Inflammatory macrophage treated with lipopolysaccharide for 4 hours (primary cell): ENCODE data around the gene ZNF519.
"Not testable (repeated sequence)": the region's sequence is repeated elsewhere in the genome, so short reads cannot be mapped to it uniquely, and the experiment has no call there.

Experiments
- DNase-seq: peaks from one replicate; pipeline ENCODE4 v3.0.0-alpha.2; 2020

ZNF519 gene

DNA sequence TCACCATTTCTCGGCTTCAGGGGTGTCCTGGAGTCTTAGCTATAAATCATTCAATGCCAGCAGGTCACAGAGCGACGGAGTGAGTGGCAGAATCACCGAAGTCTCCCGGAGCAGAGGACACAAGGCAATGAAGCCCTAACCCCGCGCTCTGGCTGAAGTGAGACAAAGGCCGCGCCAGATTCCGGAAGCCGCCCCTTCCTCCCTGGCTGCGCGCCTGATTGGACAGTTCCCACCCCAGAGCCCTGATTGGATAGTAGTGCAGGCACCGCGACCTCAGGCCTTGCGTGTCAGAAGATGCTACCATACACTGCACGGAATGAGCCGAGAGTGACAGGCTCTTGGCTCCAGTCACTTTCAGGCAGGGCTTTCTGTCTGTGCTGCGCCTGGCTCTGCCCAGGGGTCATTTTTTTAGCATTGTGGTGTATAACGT, at the start of gene ZNF519:
TSS of gene ZNF519 (minus strand) at position 165 of the 430 bp plus-strand sequence. CDS start at position 7, 158 bp downstream.
- DNase-seq = peak; percentile 96

DNA sequence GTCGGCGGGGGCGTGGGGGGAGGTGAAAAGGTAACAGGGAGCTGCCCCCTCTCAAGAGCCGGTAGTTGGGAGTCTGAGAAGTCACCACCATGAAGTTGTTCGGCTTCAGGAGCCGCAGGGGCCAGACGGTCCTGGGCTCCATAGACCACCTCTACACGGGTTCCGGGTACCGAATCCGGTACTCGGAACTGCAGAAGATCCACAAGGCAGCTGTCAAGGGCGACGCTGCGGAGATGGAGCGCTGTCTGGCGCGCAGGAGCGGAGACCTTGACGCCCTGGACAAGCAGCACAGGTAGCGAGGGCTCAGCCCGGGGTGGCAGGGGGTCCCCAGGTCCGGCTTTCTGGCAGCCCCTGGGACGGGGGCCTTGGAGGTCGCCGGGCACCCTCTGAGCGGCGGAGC, 47.1 kb upstream of the ZNF519 start:
- no peak for DNase-seq

DNA sequence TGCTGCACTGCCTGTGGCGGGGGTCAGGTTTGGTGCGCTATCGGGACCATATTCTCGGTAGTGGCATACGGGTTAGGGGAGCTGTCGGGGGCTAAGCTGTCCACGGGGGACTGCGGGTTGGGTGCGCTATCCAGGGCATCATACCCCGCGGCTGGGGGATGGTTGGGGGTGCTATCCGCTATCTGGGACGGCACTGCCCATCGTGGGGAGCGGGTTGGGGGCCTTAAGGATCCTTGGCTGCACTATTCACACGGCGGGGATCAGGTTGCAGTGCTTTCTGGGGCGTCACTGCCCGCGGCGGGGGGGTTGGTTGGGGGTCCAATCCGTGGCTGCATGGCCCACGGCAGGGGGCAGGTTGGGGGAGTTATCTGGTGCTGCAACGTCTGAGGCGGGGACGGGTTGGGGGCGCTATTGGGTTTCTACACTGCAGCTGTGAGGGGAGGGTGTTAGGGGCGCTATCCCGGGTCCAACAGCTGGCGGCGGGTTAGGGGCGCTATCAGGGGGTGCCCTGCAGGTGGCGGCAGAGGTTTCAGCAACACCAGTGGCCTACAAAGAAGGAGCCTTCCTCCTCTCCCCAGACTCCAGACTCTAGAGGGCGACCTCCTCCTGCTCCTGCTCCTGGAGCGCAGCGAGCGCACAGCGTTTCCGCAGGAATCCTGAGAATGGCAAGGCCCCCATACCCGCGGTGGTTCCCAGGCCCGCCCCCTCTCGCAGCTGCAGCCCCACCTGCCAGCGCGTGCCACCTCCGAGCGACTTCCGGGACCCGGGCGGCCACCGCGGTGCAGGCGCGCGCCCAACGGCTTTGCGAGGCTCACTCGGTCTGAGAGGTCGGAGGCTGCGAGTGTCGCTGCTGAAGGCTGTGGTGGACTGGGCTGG, 46.3 kb upstream of the ZNF519 start:
- peak; percentile 10 for DNase-seq

DNA sequence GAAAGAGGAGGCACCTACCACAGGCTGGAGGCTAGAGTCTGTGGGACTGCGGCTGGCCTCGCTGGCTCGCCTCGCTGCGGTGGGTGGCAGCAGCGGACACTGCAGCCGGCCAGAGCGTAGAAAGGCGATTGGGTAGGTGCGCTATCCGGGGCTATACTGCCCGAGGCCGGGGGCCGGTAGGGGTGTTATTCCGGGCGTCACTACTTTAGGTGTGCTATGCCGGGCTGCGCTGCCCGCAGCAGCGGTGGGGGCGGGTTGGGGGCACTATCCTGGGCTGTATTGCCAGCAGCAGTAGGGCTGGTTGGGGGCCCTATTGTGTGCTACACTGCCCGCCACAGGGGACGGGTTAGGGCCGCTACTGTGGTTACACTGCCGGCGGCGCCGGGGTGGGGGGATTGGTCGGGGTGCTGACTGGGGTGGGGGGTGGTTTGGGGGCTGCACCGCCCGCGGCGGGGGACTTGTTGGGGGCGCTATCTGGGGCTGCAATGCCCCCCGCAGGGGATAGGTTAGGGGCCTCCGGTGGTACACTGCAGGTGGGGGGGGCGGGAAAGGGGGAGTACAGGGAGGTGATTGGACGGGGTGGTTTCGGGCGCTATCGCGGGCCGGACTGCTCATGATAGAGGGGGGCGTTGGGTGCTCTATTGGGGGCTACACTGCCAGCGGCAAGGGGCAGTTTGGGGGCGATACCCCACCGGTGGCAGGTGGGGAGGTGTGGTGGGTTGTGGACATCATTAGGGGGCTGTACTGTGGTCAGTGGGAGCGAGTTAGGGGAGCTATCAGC, 45.5 kb upstream of the ZNF519 start:
- DNase-seq = not testable (repeated sequence)

DNA sequence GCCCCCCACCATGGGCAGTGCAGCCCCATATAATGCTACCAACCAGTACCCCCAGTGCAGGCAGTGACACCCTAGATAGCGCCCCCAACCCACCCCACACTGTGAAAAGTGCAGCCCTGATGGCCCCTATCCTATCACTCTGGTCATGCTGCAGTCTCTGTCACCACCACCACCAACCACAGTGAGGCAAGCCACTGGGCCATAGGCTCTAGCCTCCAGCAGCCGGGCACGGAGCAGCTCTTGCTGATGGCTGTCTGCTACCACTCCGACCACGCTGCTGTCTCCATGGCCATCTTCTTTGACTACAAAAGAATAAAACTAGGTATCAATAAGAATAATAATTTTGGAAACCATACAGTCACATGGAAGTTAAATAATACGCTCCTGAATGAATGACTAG, 43.2 kb upstream of the ZNF519 start:
- DNase-seq = not testable (repeated sequence)

DNA sequence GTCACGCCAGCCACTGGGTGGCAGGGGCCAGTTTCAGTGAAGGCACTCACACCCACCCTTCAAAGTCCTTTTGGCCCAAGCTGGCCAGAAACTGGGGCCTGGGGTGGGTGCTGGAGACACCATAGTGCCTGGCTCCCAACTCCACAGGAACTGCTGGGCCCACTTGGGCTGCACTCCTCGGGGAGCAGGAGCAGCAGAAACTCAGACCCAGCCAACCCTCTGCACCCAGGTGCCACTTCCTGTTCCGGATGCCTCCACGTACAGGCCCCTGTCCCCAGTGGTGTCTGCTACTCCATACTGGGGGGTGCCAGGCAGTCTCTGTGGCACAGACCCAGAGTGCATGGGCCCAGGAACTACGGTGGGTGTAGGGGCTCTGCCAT, 42.5 kb upstream of the ZNF519 start:
- DNase-seq = no peak

DNA sequence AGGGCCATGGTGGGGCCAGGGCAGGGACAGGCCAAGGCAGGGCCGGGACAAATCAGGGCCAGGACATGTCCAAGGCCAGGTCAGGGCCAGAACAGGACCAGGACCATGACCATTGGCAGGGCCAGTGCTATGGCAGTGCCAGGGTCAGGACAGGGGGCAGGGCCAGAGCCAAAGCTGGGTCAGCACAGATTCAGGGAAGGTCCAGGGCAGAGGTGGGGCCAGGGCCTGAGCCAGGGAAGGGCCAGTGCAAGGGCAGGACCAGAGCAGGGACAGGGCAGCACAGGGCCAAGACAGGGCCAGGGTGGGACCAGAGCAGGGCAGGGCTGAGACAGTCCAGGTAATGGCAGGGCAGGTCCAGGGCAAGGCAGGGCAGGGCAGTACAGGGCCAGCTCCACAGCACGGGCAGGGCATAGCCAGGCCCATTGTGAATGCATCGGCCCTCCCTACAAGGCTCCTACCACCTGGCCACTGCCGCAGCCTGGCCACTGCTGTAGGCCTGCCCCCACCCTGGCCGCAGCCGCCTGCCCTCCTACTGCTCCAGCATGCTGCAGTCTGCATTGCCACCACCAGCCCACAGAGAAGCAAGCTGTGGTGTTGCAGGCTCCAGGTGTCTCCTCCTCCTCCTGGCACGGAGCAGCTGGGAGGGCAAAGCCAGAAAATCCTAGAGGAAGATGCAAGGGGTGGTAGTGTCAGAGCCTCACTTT, 41.9 kb upstream of the ZNF519 start:
- not testable (repeated sequence) for DNase-seq

DNA sequence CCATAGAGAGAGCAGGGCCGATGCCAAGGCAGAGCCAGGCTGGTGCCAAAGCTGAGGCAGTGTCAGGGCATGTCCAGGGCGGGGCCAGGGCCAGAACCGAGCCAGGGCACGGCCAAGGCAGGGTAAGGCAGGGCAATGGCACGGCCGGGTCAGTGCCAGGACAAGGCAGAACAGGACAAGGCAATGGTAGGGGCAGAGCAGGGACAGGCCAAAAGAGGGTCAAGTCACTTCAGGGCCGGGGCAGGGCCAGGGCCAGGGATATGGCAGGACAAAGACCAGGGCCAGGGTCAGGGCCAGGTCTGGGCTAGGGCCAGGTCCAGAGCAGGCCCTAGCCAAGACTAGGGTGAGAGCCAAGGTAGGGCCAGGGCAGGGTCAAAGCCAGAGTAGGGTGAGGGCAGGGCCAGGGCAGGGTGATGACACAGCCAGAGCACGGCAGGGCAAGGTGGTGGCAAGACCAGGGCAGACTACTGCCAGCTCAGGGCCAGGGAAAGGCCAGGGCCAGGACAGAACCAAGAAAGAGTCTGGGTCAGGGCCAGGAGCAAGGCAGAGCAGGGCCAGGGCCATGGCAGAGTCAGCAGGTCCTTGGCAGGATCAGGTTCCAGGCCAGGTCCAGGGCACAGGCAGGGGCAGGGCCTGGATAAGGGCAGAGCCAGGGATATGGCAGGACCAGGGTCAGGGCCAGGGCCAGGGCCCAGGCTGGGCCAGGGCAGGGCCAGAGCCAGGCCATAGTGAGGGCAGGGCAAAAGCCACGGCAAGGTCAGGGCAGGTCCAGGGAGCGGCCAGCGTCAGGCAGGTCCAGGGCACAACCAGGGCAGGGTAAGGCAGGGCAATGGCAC, 41.1 kb upstream of the ZNF519 start:
- DNase-seq = not testable (repeated sequence)

DNA sequence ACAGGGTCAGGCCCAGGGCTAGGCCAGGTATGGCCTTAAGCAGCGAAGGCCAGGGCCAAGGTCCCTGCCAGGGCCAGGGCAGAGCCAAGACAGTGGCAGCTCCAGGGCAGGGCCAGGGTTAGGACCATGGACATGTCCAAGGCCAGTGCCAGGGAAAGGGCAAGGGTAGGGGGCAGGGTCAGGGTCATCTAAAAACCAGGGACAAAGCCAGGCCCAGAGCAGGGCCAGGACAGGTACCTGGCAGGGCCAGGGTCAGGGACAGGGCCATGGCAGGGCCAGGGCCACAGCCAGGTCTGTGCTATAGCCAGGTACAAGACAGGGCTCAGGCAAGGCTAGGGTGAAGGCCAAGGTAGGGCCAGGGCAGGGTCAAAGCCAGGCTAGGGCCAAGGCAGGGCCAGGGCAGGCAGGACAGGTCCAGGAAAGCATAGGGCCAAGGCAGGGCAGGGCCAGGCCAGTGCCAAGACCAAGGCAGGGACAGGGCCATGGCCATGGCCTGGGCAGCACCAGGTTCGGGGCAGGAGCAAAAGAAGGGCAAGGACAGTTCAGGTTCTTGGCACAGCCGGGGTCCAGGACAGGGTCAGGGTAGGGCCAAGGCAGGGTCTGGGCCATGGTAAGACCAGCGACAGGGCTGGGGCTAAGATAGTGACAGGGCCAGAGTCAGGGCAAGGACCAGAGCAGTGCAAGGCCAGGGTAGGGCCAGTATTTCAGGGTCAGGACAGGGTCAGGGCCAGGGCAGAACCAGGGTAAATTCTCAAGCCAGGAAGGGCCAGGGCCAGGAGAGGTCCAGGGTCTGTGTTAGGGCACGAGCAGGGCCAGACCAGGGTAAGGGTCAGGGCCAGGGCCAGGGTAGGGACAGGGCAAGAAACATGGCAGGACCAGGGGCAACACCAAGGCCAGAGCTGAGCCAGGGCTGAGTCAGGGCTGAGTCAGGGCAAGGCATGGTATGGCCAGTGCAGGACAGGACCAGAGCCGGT, 40.2 kb upstream of the ZNF519 start:
- not testable (repeated sequence) for DNase-seq

DNA sequence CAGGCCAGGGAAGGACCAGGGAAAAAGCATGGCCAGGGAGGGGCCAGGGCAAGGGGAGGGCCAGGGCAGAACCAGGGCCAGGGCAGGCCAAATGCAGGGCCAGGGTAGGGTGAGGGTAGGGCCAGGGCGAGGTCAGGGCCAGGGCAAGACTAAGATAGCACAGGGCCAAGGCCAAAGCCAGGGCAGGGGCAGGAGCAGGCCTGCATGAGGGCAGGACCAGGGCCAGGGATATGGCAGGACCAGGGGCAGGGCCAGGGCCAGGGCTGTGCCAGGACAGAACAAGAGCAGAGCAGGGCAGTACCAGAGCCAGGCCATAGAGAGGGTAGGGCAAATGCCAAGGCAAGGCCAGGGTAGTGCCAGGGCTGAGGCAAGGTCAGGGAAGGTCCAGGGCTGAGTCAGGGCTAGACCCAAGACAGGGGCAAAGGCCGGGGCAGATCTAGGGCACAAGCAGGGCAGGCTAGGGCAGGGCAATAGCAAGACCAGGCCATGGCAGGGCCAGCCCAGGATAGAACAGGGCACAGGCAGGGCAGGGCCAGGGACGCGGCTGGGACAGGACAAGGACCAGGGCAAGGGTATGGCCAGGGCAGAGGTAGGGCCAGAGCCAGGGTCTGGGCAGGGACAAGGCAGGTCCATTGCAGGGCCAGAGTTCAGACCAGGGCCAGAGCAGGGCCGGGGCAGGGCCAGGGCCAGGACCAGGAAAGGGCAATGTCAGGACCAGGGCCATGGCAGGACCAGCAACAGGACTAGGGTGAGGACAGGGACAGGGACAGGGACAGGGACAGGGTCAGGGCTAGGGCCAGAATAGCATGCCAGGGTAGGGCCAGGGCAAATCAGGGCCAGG, 39.3 kb upstream of the ZNF519 start:
- DNase-seq = not testable (repeated sequence)

DNA sequence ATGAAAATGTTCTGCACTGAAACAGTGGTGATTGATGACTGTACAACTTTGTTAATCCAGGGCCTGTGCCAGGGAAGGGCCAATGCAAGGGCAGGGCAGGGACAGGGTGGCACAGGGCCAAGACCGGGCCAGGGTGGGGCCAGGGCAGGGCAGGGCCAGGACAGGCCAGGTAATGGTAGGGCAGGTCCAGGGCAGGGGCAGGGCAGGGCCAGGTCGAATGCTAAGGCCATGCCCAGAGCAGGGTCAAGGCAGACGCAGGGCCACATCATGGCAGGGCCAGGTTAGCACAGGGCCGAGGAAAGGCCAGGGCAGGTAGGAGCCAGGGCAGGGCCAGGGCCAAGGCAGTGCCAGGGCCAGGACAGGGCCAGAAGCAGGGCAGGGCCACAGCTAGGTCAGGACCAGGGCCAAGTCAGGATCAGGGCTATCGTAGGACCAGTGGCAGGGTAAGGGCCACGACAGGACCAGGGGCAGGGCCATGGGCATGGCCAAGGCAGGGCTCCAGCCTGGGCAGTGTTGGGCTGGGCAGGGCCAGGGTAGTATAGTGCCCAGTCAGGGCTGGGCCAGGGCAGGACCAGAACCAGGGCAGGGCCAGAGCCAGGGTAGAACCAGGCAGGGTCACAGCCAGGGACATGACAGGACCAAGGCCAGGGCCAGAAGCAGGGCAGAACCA, 38.3 kb upstream of the ZNF519 start:
- DNase-seq = not testable (repeated sequence)

DNA sequence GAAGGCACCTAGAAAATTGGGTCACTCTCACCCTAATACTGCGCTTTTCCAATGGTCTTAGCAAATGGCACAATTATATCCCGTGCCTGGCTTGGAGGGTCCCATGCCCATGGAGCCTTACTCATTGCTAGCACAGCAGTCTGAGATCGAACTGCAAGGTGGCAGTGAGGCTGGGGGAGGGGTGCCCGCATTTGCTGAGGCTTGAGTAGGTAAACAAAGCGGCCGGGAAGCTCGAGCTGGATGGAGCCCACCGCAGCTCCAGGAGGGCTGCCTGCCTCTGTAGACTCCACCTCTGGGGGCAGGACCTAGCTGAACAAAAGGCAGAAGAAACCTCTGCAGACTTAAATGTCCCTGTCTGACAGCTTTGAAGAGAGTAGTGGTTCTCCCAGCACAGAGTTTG, 30.7 kb upstream of the ZNF519 start:
- not testable (repeated sequence) for DNase-seq

DNA sequence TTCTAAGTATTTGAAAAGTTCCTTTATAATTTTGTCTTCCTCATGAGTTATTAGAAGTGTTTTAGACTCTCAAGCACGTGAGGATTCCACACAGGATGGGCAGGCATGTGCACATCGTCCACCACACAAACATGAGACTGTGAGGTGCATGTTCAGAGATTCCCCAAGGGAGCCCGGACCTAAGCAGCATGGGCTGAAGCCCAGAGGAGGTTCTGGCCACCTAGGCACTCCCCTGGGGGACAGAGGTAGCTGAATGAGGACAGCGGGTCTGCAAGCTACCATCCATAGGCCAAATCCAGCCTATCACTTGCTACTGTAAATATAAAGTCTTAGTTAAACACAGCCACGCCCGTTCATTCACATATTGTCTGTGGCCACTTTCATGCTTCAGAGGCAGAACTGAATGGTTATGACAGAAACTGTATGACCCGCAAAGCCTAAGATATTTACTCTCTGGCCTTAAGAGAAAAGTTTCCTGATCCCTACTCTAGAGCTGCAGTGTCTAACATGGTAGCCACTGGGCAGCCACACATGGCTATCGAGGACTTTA, 19.4 kb upstream of the ZNF519 start:
- not testable (repeated sequence) for DNase-seq

DNA sequence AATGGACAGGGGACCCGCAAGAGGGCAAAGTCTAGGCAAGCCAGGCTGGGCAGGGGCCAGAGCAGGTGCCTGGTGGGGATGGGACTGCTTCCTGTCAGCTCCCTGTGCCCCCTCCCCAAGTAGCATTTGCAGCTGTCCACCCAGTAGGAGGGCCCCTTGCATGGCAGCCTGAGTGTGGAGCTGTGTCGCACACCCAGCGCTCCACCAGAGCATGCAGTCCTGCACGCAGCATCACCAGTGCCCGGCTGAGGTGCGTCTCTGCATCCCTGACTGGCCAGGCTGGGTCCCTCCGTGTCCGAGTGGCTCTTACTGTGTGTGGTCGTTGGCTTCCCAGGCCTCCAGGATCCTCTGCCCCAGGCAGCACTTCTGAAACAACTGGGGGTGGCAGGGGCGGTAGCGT, 18.5 kb upstream of the ZNF519 start:
- DNase-seq = not testable (repeated sequence)

DNA sequence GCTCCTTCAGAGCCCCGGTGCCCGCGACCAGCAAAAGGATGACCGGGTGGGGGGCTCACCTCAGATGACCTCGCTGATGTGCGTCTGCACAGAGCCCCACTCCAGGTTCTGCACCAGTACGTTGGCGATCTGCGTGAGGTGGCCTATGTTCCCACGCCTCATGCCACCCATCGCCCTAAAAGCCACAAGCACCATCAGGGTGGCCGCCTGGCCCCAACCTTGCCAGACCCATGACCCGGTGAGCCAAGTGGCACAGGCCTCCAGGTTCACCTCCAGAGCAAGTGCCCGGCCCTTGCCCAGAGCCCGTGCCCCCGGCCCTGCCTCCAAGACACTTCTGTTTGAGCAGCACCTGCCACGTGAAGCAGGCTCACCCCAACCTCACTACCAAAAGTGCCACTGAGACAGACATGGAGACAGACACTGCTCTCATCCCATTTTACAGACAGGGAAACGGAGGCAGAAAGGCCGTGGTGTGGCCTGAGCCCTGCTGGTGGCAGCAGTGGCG, 17.7 kb upstream of the ZNF519 start:
- not testable (repeated sequence) for DNase-seq

DNA sequence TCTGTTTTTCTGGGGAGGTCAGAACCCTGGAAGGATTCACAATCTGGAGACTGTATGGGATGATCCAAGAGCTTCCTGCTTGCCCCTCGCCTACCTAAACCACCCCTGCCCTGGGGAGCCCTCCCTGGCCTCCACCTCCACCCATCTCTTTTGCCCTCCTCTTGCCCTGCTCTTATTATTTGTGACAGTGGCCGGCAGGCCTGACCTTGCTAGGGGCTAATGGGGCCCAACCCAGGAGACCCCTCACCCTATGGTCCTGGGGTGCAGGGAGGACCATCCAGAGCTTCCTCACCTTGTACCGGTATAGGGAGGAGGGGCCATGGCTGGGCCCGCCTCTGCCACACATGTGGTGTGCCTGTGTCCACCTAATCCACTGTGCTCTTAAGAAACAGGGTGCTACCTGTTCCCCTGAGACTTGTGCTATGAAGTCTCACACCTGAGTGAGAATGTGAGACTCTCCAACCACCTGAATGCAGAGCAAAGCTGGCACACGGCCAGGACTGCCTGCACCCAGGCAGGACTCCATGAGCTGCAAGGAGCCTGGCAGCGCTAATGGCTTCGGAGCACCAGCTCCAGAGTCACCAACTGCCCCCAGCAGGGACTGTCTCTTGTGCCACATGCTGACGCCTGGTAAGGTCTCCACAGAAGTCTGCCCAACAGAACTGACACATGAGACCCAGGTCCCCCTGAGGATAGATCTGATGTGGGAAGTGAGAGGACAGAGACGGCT, 17.1 kb upstream of the ZNF519 start:
- not testable (repeated sequence) for DNase-seq

DNA sequence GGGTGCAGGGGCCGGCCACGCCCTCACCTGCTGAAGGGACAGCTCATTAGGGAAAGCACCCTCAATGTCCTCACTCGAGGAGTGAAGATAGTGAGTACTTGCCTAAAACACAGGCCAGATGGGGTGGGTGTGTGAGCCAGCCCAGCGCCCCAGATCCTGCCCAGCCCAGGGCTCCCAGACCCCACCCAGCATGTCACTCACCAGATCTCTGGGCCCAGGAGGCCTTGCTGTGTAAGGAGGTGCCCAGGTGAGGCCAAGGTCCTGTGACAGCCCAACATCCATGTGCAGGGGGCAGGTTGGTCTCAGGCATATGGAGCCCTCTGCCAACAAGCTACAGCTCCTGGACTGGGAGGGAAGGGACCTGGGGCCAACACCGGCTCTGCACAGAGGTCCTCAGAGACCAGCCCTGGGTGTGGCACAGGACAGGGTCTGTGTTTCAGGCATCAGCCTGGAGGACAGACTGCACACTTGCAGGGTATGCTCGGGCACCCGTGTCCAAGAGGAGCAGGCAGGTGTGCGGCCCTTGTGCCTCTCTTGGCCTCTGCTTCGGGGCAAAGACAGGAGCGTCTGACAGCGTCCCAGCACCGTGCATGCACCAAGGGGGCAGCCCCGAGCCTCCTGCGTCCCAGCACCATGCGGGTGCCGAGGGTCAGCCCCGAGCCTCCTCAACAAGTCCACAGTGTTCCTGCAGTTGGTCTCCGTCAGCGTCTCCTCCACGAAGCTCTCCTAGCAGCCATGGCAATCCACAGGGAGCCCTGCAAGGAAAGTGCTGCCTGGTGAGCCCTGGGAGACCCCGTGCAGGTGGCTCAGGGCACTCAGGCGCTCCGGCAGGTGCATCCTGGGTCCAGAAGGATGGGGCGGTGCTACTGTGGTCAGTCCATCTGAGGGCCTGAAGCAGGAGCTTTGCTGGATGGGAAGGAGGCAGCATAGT, 16.0 kb upstream of the ZNF519 start:
- DNase-seq = not testable (repeated sequence)
